Measurements from ENCODE around the gene PKDREJ. TPM values are rescaled to one million over a fixed set of nuclear protein-coding genes. Genes with fewer than 3 reads are reported as not detected.

Gene PKDREJ
- total RNA-seq, 1 experiment from 2014 or later, result not detected

DNA sequence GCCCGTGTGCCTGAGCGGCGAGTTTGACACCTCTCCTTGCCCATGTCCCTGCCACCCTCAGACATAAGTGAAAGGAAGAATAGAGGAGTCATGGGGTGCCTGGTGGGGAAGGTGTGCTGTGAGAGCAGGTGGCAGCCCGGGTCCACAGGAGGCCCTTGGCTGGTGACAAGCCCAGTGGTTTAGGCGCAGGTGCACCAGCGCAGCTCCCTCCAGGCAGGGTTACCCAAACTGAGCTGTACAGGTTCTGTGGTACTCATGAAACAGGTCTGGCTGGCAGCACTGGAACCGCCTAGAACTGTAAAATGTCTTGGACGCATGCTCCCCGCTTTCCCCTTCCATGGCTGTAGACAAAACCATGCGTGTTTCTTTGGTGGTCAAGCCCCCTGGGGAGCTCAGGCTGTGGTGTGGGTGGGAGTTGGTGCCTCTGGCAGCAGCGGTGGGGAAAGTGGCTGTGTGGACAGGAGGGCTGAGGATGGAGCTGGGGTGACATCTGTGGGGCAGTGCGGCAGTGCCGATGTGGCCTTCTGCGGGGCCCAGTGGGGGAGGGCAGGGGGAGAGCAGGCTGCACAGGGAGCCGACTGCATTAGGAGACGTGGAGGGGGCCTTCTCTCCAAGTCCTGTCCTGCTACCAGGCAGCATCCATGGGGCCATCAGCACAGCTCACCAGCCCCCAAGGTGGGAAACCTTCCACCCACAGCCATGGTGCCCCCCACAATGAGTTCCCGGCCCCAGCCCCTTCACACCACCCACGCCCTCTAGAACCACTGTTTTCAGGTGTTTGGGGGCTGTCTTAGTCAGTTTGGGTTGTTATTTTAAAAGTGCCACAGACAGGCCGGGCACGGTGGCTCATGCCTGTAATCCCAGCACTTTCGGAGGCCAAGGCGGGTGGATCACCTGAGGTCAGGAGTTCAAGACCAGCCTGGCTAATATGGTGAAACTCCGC is 28.0 kb upstream of the PKDREJ start:
- no peak for DNase-seq (ENCODE audit: low spot score)
- in situ Hi-C loops (cut with HindIII; ENCODE audit: low sequenced_read_pairs), result no loop called here

DNA sequence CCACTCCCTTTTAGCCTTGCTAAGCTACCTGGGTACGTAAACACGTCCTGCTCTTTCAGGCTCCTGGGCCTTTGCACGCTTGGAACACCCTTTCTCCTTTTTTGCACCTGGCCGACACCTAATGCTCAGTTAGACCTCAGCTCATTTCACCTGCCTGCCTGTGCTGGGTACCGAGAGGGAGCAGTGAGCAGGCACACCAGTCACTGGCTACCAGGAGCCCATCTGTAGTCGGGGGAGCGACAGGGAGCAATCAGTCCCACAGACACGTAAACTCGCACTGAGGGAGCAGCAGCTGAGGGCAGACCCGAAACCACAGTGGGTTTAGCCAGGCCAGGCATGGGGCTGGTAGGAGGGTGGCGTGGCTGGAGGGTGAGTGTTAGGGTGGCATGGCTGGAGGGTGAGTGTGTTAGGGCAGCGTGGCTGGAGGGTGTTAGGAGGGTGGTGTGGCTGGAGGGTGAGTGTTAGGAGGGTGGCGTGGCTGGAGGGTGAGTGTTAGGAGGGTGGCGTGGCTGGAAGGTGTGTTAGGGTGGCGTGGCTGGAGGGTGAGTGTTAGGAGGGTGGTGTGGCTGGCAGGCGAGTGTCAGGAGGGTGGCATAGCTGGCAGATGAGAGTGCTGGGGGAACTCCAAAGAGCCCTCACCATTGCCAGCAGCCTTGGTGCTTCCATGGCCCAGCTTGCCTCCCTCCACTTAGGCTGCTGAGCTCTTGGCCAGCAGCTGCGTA is 27.1 kb upstream of the PKDREJ start:
- in situ Hi-C loops (cut with HindIII; ENCODE audit: low sequenced_read_pairs), result no loop called here
- DNase-seq (ENCODE audit: low spot score), result no peak

DNA sequence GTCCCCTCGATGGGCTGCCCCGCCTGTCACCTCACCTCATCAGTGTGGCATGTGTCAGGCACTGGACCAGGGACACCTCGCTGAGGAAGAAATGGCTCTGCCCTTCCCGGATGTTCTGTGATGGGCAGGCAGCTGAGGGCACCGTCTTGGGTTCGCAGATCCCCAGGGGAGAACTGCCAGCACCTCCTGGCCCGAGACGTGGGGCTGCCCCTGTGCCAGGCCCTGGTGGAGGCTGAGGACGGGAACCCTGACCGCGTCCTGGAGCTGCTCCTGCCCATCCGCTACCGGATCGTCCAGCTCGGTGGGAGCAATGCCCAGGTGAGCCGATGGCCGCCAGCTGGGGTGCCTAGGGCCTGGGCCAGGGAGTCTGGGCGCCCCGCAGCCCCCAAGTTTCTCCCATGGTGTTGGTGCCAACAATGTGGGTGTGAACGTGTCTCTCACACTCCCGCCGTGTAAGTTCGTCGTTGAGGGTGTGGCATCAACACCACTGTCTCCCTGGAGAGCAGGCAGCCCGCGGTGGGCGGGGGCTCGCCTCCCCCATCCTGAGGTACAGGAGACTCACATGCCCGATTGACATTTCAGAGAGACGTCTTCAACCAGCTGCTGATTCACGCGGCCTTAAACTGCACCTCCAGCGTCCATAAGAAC is 26.2 kb upstream of the PKDREJ start:
- in situ Hi-C loops (cut with HindIII; ENCODE audit: low sequenced_read_pairs), result no loop called here
- no peak for DNase-seq (ENCODE audit: low spot score)

DNA sequence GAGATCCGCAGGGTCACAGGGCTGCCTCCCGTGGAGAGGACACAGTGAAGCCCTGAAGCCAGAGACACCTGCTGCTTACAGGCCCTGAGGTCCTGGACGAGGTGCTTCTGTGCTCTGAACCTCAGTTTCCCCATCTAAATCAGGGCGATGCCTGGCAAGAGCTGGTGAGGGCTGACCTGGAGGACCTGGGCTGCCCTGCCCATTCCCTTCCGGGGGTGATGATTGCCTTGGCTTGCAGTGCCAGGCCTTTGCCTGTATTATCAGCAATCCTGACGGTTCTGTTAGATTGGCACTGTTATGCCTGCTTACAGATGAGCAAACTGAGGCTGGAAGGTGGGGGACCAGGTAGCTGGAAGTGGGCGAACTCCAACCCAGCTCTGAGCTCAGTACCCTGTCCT is 25.7 kb upstream of the PKDREJ start:
- in situ Hi-C loops (cut with HindIII; ENCODE audit: low sequenced_read_pairs), result no loop called here
- no peak for DNase-seq (ENCODE audit: low spot score)

DNA sequence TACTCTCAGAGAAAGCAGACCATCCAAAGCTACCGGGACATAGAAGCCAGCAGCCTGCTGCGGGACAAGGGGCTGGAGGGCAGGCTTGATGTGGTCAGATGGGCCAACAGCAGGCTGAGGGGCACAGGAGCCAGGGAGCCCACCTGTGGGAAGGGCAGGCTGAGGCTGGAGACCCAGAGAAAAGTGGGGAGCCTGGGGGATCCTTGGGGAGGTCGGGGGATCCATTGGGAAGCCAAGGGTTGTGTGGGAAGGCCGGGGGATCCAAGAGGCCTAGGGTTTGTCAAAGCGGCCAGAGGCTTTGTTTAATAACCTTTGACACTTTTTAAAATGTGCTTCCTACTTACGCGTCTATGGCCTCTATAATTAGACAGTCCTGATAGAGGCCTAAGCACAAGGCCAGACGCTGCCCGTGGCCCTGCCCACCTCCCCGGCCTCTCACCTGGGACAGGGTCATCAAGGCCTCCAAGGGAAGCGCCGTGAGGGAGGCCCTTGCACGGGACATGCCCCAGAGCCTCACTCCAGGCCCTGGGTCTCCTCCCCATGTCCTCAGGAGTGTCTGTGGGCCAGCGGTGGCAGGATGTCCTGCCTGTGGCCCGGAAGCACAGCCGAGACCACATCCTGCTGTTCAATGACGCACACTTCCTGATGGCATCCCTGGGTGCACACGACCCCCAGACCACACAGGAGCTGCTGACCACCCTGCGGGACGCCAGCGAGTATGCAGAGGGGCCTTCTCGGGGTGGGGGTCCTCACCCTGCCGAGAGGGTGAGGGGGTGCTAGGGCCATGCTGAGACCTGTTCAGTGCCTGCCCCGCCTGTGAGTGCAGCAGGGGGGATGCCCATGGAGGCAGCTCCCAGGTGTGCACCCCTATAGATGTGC is 25.0 kb upstream of the PKDREJ start:
- no peak for DNase-seq (ENCODE audit: low spot score)
- in situ Hi-C loops (cut with HindIII; ENCODE audit: low sequenced_read_pairs), result no loop called here

DNA sequence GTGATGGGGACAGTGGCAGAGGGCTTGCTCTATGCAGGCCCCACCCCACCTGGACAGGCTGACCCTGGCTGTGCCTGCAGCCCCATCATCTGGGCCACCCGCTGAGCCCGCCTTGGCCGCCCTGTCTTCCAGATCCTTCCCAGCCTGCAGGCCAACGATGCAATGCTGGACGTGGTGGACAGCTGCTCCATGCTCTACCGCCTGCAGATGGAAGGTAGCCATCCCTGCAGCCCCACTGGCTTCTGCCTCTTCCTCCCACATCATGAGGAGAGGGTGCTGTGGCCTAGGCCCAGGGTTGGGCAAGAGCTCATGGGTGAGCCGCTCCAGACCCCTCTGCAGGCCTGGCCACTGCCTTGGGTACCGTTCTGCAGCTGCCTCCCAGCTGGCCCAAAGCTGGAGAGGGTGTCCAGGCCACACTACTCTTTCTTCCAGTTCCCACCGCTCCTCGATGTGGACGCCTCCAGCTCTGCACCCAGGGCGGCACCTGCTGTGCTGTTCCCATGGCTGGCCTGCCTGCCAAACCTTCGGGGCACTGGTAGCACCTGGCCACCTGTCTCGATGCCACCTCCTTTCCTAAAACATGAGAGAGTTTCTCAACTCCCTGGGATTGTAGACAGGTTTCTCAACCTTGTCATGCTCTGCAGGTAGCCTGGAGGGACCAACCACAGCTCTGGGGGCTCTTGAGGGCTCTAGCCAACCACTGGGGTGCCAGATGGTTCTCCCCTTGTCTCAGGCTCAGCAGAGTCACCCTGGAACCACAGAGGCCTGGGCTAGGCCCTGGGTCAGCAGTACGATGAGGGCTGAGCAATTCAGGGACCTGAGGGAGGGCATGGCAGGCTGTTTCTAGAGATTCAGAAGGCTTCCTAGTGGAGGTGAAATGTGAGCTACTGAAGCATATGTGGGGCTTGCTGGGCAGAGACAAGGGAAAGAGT is 24.1 kb upstream of the PKDREJ start:
- no peak for DNase-seq (ENCODE audit: low spot score)
- in situ Hi-C loops (cut with HindIII; ENCODE audit: low sequenced_read_pairs), result no loop called here

DNA sequence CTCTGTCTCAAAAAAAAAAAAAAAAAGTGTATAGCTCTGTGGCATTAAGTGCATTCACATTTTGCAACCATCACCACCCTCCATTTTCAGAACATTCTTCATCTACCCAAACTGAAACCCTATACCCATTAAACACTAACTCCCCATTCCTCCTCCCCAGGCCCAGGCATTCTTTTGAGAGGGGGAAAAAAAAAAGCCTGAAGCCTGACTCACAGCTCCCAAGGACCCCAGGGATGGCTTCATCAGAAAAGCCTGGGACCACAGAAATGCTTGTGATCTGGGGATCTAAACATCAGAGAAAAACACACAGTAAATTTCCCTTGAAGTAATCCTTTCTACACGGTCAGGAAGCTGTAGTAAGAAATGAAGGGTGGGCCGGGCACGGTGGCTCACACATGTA is 22.9 kb upstream of the PKDREJ start:
- DNase-seq (ENCODE audit: low spot score), result no peak
- in situ Hi-C loops (cut with HindIII; ENCODE audit: low sequenced_read_pairs), result no loop called here

DNA sequence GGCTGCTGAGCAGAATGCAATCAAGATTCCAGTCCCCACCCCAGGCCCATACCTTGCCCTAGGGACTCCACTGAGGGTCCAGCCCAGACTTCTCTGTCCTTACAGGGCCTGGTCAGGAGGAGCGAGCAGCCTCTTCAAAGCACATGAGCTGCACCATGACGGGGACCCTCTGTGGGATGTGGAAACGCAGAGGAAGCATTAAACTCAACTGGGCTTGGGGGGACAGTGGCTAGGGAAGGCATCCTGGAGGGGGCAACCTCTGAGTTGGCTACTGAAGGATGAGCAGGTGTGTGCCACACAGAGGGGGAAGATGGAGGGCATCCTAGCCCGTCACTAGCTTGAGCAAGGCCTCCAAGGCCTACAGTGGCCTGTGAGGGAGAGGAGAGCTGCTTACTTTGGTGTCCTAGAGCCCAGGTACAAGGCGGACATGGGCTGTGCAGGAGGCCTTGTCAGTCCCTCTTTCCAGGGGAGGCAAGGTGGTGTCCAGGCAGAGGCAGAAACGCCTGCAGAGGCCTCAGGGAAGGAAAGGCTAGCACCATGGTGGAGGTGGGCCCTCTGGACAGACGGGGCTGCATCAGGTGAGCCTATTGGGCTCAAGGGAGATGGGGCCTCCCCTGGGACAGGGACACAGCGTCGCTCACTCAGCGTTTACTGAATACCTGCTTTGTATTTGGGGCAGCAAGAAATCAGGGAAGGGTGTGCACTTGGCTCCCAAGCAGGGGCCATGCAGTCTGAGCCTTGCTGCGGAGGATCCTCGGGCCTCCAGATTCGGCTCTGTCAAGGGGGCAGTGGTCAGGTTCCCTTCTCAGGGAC is 18.9 kb upstream of the PKDREJ start:
- in situ Hi-C loops (cut with HindIII; ENCODE audit: low sequenced_read_pairs), result no loop called here
- no peak for DNase-seq (ENCODE audit: low spot score)

DNA sequence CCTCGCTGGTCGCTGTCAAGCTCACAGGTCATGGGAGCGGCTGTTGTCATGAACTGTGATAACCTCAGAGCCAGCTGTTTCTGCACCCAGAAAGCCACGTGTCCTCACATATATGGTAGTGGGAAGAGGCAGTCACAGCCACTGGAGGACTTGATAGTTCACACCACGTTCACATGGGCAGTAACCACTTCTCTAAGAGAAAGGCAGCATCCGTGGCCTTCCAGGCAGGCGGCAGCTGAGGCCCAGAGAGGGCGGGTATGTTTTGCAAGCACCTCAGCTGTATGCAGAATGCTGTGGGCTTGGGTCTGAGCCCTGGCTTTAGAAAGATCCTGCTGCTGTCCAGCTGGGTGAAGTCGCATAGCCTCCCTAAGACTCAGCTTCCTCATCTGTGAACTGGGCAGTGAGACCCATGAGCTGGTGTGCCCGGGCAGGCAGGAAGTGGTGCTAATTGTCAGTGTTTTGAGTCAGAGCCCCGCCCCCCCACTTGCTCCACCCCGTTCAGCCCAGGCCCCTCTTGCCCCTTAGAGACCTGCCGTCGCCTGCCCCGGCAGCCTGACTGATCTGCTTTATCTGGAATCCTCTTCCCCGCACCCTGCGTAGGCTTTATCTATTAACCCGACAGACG is 18.0 kb upstream of the PKDREJ start:
- no peak for DNase-seq (ENCODE audit: low spot score)
- in situ Hi-C loops (cut with HindIII; ENCODE audit: low sequenced_read_pairs), result no loop called here

DNA sequence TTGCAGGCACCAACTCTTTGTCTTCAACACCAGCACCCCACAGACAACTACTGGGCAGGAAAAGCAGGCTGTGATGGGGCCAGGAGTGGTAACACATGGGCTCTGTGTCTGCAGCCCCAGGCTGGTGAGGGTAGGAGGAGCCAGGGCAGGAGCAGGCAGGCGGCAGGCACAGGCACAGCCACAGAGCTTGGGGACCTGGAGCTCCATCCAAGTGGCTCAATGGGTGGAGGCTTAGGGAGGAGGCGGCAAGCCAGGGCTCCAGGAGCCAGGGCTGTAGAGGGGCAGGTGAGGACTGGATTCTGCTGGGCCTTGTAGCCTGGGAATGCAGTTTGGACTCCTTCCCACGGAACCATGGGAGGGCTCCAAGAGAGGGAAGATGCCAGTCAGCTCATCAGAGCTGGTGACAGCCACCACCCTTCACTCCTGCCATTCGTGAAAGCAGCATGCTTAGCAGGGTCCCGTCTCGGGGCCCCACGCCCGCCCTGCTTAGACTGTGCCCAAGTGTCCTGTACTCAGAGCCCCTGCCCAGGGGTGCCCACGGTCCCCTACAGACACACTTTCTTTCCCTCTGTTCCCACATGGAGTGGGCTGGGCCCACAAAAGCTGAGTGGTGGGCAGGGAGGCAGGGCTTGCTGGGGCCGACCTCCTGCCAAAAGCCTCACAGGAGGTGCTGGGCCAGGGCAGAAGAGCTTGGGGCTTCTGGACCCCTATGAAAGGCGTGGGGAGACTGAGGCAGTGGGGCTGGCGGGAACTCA is 17.1 kb upstream of the PKDREJ start:
- in situ Hi-C loops (cut with HindIII; ENCODE audit: low sequenced_read_pairs), result no loop called here
- DNase-seq (ENCODE audit: low spot score), result no peak

DNA sequence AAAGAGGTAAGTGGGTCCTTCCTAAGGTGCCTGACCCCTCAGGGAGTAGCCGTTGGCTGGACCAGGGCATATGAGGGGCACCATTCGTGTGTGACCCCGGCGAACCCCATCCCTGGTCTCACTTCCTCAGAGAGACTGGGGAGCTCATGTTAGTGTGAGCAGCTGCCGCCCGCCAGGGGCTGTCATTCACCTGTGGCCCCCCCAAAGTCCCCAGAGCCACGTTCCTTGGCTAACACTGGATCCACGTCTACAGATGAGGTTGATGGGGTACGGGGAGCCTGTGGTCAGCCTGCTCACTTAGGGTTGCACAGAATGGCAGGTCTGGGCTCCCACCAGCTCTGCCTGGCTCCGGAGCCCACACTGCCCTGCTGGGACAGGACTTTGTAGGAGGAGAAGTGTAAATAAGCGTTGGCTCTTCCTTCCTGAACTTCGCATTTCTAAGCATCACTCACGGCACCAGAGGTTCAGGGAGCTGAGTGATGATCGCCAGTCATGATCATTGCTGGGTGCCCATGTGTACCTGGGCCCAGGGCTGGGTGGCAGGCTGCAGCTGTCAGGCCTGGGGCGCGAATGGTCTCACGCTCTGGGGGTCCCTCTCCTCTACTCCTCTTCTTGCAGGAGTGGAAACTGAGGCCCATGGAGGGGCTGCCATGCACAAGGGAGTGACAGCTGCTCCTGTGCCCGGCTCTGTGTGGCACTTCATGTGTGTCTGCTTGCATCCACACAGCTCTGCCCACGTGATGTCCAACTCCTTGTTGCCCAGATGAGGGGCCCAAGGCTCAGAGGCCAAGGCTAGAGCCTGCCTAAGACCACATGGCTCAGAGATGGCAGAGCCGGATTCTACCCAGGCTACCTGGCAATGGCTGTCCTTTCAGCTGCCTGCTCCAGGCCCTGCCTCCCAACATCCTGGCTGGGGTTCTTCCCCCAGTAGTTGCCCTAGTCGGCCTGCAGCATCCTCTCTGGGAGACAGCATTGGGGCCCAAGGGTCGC is 15.8 kb upstream of the PKDREJ start:
- in situ Hi-C loops (cut with HindIII; ENCODE audit: low sequenced_read_pairs), result no loop called here

DNA sequence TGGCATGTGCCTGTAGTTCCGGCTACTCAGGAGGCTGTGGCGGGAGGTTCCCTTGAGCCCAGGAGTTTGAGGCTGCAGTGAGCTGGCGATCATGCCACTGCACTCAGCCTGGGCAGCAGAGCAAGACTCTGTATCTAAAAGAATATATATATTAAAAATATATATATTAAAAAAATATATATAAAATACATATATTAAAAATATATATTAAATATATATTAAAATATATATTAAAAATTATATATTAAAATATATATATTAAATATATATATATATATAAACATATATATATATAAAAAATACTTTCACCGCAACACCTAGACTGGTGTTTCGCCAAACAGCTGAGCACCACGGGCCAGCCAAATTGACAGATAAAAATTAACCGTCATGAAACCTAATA is 13.4 kb upstream of the PKDREJ start:
- no peak for DNase-seq (ENCODE audit: low spot score)
- in situ Hi-C loops (cut with HindIII; ENCODE audit: low sequenced_read_pairs), result no loop called here

More for the DNA sequence above, 15.8 kb upstream of the PKDREJ start:
- DNase-seq (ENCODE audit: low spot score), result no peak

DNA sequence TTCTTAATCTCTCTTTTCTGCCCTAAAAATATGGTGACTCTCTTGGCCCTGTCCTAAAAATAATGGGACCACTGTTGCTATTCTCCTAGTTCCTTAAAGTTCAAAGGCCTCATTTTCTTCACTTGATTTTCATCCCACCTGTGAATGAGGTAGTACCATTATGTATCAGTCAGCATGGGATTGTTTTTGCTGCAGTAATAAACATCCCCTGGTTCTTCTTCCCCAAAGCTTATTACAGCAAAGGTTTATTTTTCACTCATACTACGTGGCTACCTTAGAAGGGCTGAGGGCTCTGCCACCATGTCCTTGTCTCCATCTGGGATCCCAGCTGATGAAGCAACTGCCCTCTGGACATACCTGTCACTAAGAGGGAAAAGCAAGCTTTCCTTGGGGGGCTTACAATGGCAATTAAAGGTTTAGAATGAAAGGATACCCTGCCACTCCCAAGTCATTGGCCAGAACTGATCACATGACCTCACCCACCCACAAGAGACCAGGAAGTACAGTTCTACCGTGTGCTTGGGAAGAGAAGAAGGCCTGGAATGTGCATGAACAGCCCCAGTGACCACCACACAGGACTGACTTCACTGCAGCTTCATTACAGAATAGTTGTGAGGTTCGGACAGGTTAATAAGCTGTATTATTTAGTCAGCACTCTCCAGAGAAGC is 12.4 kb upstream of the PKDREJ start:
- in situ Hi-C loops (cut with HindIII; ENCODE audit: low sequenced_read_pairs), result no loop called here
- DNase-seq (ENCODE audit: low spot score), result no peak

DNA sequence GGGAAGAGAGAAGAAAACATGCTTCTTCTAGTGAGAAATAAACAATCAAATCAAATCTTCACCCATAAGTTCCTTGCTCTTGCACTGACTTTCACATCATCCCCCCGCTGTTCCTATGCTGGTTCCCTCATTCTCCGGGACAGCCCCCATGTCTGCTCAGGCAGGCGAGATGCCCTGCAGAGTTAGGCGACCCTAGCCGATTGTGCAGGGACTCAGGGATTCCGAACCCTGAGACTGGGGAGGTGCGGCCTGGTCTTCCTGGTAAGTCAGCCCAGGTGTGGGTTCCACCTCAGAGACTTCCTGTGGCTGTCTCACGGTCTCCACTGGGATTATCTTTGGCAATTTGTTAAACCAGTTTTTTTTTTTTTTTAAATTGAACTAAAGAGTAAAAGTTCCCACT is 11.2 kb upstream of the PKDREJ start:
- no peak for DNase-seq (ENCODE audit: low spot score)
- in situ Hi-C loops (cut with HindIII; ENCODE audit: low sequenced_read_pairs), result no loop called here

All from G401 (cell line).